ENCODE measurements around the gene SMCO1. TPM values are rescaled to one million over a fixed set of nuclear protein-coding genes. Genes with fewer than 3 reads are reported as not detected.

SMCO1 gene
- total RNA-seq, 3 donors from 2014 or later (not counting 1 experiment from before 2014, with no cell fraction given), result not detected

GRCh38 chr3:196547067-196547466 is 31.9 kb upstream of the SMCO1 start:
- Mint-ChIP-seq H3K27ac (no peak overlapping the region), H3K4me3 (no peak overlapping the region), H3K9me3 (no peaks in the 10 kb centered on the region), H3K36me3 (no peaks in the 10 kb centered on the region), H3K27me3 (ENCODE audit: low read depth in 2 of 2) (peaks cover 0 to 13% of the 10 kb centered on the region in 2 donors), H3K4me1 (no peaks in the 10 kb centered on the region)
- 90% methylated on average over 2 of the region's 2 CpGs for WGBS (ENCODE audit: insufficient coverage)
- DNase-seq, result no peak
- no peak overlapping the region for H3K4me3 ChIP-seq (ENCODE audit: low read length)
- no peak overlapping the region for H3K27ac ChIP-seq (ENCODE audit: low read length)
- ATAC-seq, result no peak
- no peak for TF ChIP-seq CTCF (IDR thresholded peaks at IDR 0.05)
- intact Hi-C loops (cut with micrococcal nuclease), result no loop called here
- H3K4me1 ChIP-seq (ENCODE audit: control insufficient read depth, insufficient read depth, low read length), result no peaks in the 10 kb centered on the region
- H3K27me3 ChIP-seq (ENCODE audit: control insufficient read depth, insufficient read depth, low read length), result no peaks in the 10 kb centered on the region
- H3K36me3 ChIP-seq (ENCODE audit: control insufficient read depth, insufficient read depth, low read length), result no peaks in the 10 kb centered on the region
- H3K9me3 ChIP-seq (ENCODE audit: control insufficient read depth, insufficient read depth, low read length), result peaks cover 4% of the 10 kb centered on the region

- Histone ChIP-seq H3K27me3 (ENCODE audit: control insufficient read depth, insufficient read depth, low read length) (no peaks in the 10 kb centered on the region), H3K27ac (ENCODE audit: low read length) (no peak overlapping the region), H3K4me1 (ENCODE audit: control insufficient read depth, insufficient read depth, low read length) (no peaks in the 10 kb centered on the region), H3K36me3 (ENCODE audit: control insufficient read depth, insufficient read depth, low read length) (no peaks in the 10 kb centered on the region), H3K9me3 (ENCODE audit: control insufficient read depth, insufficient read depth, low read length) (peaks cover 4% of the 10 kb centered on the region), H3K4me3 (ENCODE audit: low read length) (no peak overlapping the region)
- no peak for TF ChIP-seq CTCF (IDR thresholded peaks at IDR 0.05)
- ATAC-seq (no peak), DNase-seq (no peak)
- WGBS (ENCODE audit: insufficient coverage), result 96% methylated on average over 5 of the region's 5 CpGs
- Mint-ChIP-seq H3K9me3 (no peaks in the 10 kb centered on the region), H3K36me3 (no peaks in the 10 kb centered on the region), H3K27ac (no peak overlapping the region), H3K27me3 (ENCODE audit: low read depth in 2 of 2) (peaks cover 0 to 13% of the 10 kb centered on the region in 2 donors), H3K4me3 (no peak overlapping the region), H3K4me1 (no peaks in the 10 kb centered on the region)
- intact Hi-C loops (cut with micrococcal nuclease), result no loop called here
Observed at GRCh38 chr3:196546537-196546936, 31.4 kb upstream of the SMCO1 start.

GRCh38 chr3:196544491-196544992 is 29.4 kb upstream of the SMCO1 start:
- no peak overlapping the region for H3K27ac Mint-ChIP-seq
- Histone ChIP-seq H3K36me3 (ENCODE audit: control insufficient read depth, insufficient read depth, low read length) (no peaks in the 10 kb centered on the region), H3K27ac (ENCODE audit: low read length) (no peak overlapping the region), H3K4me3 (ENCODE audit: low read length) (no peak overlapping the region), H3K27me3 (ENCODE audit: control insufficient read depth, insufficient read depth, low read length) (no peaks in the 10 kb centered on the region), H3K9me3 (ENCODE audit: control insufficient read depth, insufficient read depth, low read length) (peaks cover 3% of the 10 kb centered on the region), H3K4me1 (ENCODE audit: control insufficient read depth, insufficient read depth, low read length) (no peaks in the 10 kb centered on the region)
- ATAC-seq (no peak), DNase-seq (no peak)
- H3K9me3 Mint-ChIP-seq, result no peaks in the 10 kb centered on the region
- H3K4me1 Mint-ChIP-seq, result no peaks in the 10 kb centered on the region
- no peaks in the 10 kb centered on the region for H3K36me3 Mint-ChIP-seq
- intact Hi-C loops (cut with micrococcal nuclease), result no loop called here
- H3K27me3 Mint-ChIP-seq (ENCODE audit: low read depth in 2 of 2), result peaks cover 0 to 13% of the 10 kb centered on the region in 2 donors
- TF ChIP-seq CTCF (IDR thresholded peaks at IDR 0.05), result no peak
- H3K4me3 Mint-ChIP-seq, result no peak overlapping the region
- WGBS (ENCODE audit: insufficient coverage), result 98% methylated on average over 2 of the region's 2 CpGs
